ENCODE measurements around the gene ANTKMT. TPM values are rescaled to one million over a fixed set of nuclear protein-coding genes. Genes with fewer than 3 reads are reported as not detected.

Gene ANTKMT
- total and polyA plus RNA-seq, 2 donors (not counting 3 experiments of a cell fraction or from before 2014, with no cell fraction given) = 26.1 to 27.9 TPM

- Histone ChIP-seq H2AFZ (ENCODE audit: low read depth, low read length) (no peak overlapping the region), H3K27me3 (ENCODE audit: control insufficient read depth in 2 of 2, insufficient read depth in 2 of 2, low read length in 2 of 2) (peaks cover 4% of the 10 kb centered on the region in 2 experiments), H3K79me2 (ENCODE audit: control insufficient read depth, insufficient read depth, low read length) (no peaks in the 10 kb centered on the region), H3K36me3 (ENCODE audit: control insufficient read depth in 2 of 2, extremely low read depth in 1 of 2, insufficient read depth in 2 of 2, low read length in 2 of 2) (no peaks in the 10 kb centered on the region), H4K20me1 (replicated peaks; ENCODE audit: control insufficient read depth, extremely low read depth, insufficient read depth, low read length) (no peaks in the 10 kb centered on the region), H3K4me1 (ENCODE audit: control insufficient read depth, extremely low read depth, insufficient read depth, low read length) (no peaks in the 10 kb centered on the region), H3K27ac (ENCODE audit: insufficient read depth, low read depth, low read length) (no peak overlapping the region), H3K9me1 (replicated peaks; ENCODE audit: control insufficient read depth, extremely low read depth, insufficient read depth, low read length) (no peaks in the 10 kb centered on the region), H3K4me3 (replicated peaks in 1 of 3; ENCODE audit: insufficient read depth in 1 of 3, low read depth in 1 of 3, low read length in 3 of 3) (no peak overlapping the region), H3K4me2 (ENCODE audit: insufficient read depth, low read length) (no peak overlapping the region), H3K9ac (replicated peaks; ENCODE audit: extremely low read depth, insufficient read depth, low read length) (no peak overlapping the region), H3K9me3 (replicated peaks; ENCODE audit: control insufficient read depth, insufficient read depth, low read length) (no peaks in the 10 kb centered on the region)
- dilution Hi-C loops (cut with MboI; ENCODE audit: extremely low pct_ligation_motif_present, low sequenced_read_pairs) (no loop called here), intact Hi-C loops (cut with micrococcal nuclease) (no loop called here)
- no peak for DNase-seq (ENCODE audit: low read depth, low spot score)
- no TSS peak for BruUV-seq (replicated peaks)
- CTCF ChIA-PET = interaction anchor here (1.2 kb wide), 1 partner anchor 13 kb away, joined by 4 read pairs; the partner anchor contains the start of gene MSLN
- FAIRE-seq = no peak
- POLR2A ChIA-PET = interaction anchor here (0.7 kb wide), 1 partner anchor 36 kb away, joined by 3 read pairs; no protein-coding TSS in a partner anchor
- TF ChIP-seq MYC (IDR thresholded peaks at IDR 0.05; ENCODE audit: low read depth, low read length) = no peak
These were observed 27.2 kb downstream of the ANTKMT start for GRCh38 chr16:747978-748746.

GRCh38 chr16:749010-749409, 28.1 kb downstream of the ANTKMT start:
- no peaks in the 10 kb centered on the region for H4K20me1 ChIP-seq (replicated peaks; ENCODE audit: control insufficient read depth, extremely low read depth, insufficient read depth, low read length)
- no peak overlapping the region for H3K9ac ChIP-seq (replicated peaks; ENCODE audit: extremely low read depth, insufficient read depth, low read length)
- FAIRE-seq (no peak), DNase-seq (ENCODE audit: low read depth, low spot score) (no peak)
- H2AFZ ChIP-seq (ENCODE audit: low read depth, low read length) = no peak overlapping the region
- dilution Hi-C loops (cut with MboI; ENCODE audit: extremely low pct_ligation_motif_present, low sequenced_read_pairs) (no loop called here), intact Hi-C loops (cut with micrococcal nuclease) (no loop called here)
- no peak overlapping the region for H3K4me3 ChIP-seq (replicated peaks in 1 of 3; ENCODE audit: insufficient read depth in 1 of 3, low read depth in 1 of 3, low read length in 3 of 3)
- H3K27ac ChIP-seq (ENCODE audit: insufficient read depth, low read depth, low read length) = no peak overlapping the region
- no peak for TF ChIP-seq POLR2A (IDR thresholded peaks at IDR 0.05; ENCODE audit: low read depth, low read length)
- TF ChIP-seq JUN (IDR thresholded peaks at IDR 0.05; ENCODE audit: borderline replicate concordance, insufficient read depth, insufficient read length, low read depth) = no peak
- no peak for TF ChIP-seq MYC (IDR thresholded peaks at IDR 0.05; ENCODE audit: low read depth, low read length)
- no peak for TF ChIP-seq FOS (IDR thresholded peaks at IDR 0.05; ENCODE audit: borderline replicate concordance, insufficient read depth, low read length)
- no peak for TF ChIP-seq GATA2 (IDR thresholded peaks at IDR 0.05; ENCODE audit: insufficient read depth, insufficient read length, low read depth, low read length)
- TF ChIP-seq MAX (IDR thresholded peaks at IDR 0.05; ENCODE audit: insufficient read depth, insufficient read length) = no peak
- no peak for TF ChIP-seq POLR2AphosphoS5 (IDR thresholded peaks at IDR 0.05; ENCODE audit: insufficient read depth, low read depth, low read length)
- TF ChIP-seq EZH2 (IDR thresholded peaks at IDR 0.05; ENCODE audit: borderline replicate concordance, low read depth, low read length, severe bottlenecking) = no peak
- no peak for TF ChIP-seq CTCF (IDR thresholded peaks at IDR 0.05; ENCODE audit: extremely low read depth in 1 of 2, insufficient read depth in 1 of 2, low read depth in 1 of 2, low read length in 2 of 2)
- H3K9me1 ChIP-seq (replicated peaks; ENCODE audit: control insufficient read depth, extremely low read depth, insufficient read depth, low read length) = no peaks in the 10 kb centered on the region
- ChIA-PET POLR2A (interaction anchor here (0.7 kb wide), 1 partner anchor 35 kb away, joined by 3 read pairs; no protein-coding TSS in a partner anchor), CTCF (interaction anchor here (1.1 to 1.2 kb wide), 2 partner anchors 12 to 20 kb away, joined by 3 to 4 read pairs; partner anchors contain the start of gene MSLN)
- H3K4me2 ChIP-seq (ENCODE audit: insufficient read depth, low read length) = no peak overlapping the region
- no peaks in the 10 kb centered on the region for H3K79me2 ChIP-seq (ENCODE audit: control insufficient read depth, insufficient read depth, low read length)
- BruUV-seq (replicated peaks) = no TSS peak
- peaks cover 4% of the 10 kb centered on the region in 2 experiments for H3K27me3 ChIP-seq (ENCODE audit: control insufficient read depth in 2 of 2, insufficient read depth in 2 of 2, low read length in 2 of 2)
- H3K9me3 ChIP-seq (replicated peaks; ENCODE audit: control insufficient read depth, insufficient read depth, low read length) = no peaks in the 10 kb centered on the region
- no peaks in the 10 kb centered on the region for H3K36me3 ChIP-seq (ENCODE audit: control insufficient read depth in 2 of 2, extremely low read depth in 1 of 2, insufficient read depth in 2 of 2, low read length in 2 of 2)
- H3K4me1 ChIP-seq (ENCODE audit: control insufficient read depth, extremely low read depth, insufficient read depth, low read length) = no peaks in the 10 kb centered on the region

Measured in endothelial cell of umbilical vein (primary cell).